CD4-positive, alpha-beta memory T cell (primary cell): Measurements from ENCODE around the gene LATS1. TPM values are rescaled to one million over a fixed set of nuclear protein-coding genes. Genes with fewer than 3 reads are reported as not detected.

ENCODE experiments used
- CTCF ChIA-PET: fragments of 350-600 bp; sonication (Branson Sonifier 250); formaldehyde crosslinking; loops from one replicate; lab custom pipeline; 2021; ENCODE audit warnings: inconsistent platforms; ENCODE audit not compliant: partially characterized antibody; lab: Charles Lee
- POLR2A ChIA-PET: fragments of 350-600 bp; sonication (Branson Sonifier 250); formaldehyde crosslinking; loops from one replicate; lab custom pipeline; 2021; ENCODE audit not compliant: partially characterized antibody; lab: Charles Lee
- DNase-seq, 5 donors: peaks; one replicate each; pipeline versions ENCODE4 v3.0.0 to v3.0.0-alpha.2; 2020 to 2022; ENCODE audit warnings: mixed read lengths in 1 of 5
- H3K27ac ChIP-seq: one replicate; pipeline ENCODE4 v1.7.0; 2013; ENCODE audit warnings: low read depth, low read length
- H3K27me3 ChIP-seq: 2 replicates; pipeline ENCODE4 v1.7.0; 2013; ENCODE audit warnings: mild to moderate bottlenecking, low read length, moderate library complexity; ENCODE audit not compliant: insufficient read depth
- H3K36me3 ChIP-seq: 2 replicates; pipeline ENCODE4 v1.7.0; 2013; ENCODE audit warnings: mild to moderate bottlenecking, low read length, moderate library complexity; ENCODE audit not compliant: insufficient read depth
- H3K4me1 ChIP-seq: 2 replicates; pipeline ENCODE4 v1.7.0; 2013; ENCODE audit warnings: mild to moderate bottlenecking, low read length, moderate library complexity; ENCODE audit not compliant: insufficient read depth
- H3K4me3 ChIP-seq, 2 donors: one replicate each; pipeline ENCODE4 v1.7.0; 2013; ENCODE audit warnings: low read length in 2 of 2, mild to moderate bottlenecking in 1 of 2
- H3K9me3 ChIP-seq, 2 donors: one replicate each; pipeline ENCODE4 v1.7.0; 2013; ENCODE audit warnings: low read length in 2 of 2, control low read depth in 1 of 2; ENCODE audit not compliant: control insufficient read depth in 1 of 2
- H3K27ac Mint-ChIP-seq, 7 donors: one replicate each; pipeline ENCODE4 v1.8.0; 2020 to 2021; ENCODE audit warnings: mixed read lengths in 7 of 7, mild to moderate bottlenecking in 6 of 7, inconsistent platforms in 3 of 7, moderate library complexity in 3 of 7
- H3K27me3 Mint-ChIP-seq, 2 donors: one replicate each; pipeline ENCODE4 v1.8.0; 2020 to 2021; ENCODE audit warnings: mixed read lengths in 2 of 2
- H3K36me3 Mint-ChIP-seq, 2 donors: one replicate each; pipeline ENCODE4 v1.8.0; 2020 to 2021; ENCODE audit warnings: mixed read lengths in 2 of 2, inconsistent platforms in 1 of 2, mild to moderate bottlenecking in 1 of 2
- H3K4me1 Mint-ChIP-seq, 4 donors: one replicate each; pipeline ENCODE4 v1.8.0; 2020 to 2021; ENCODE audit warnings: mixed read lengths in 4 of 4, mild to moderate bottlenecking in 1 of 4
- H3K4me3 Mint-ChIP-seq, 8 donors: one replicate each; pipeline ENCODE4 v1.8.0; 2020 to 2021; ENCODE audit warnings: mixed read lengths in 8 of 8, mild to moderate bottlenecking in 7 of 8, moderate library complexity in 6 of 8, inconsistent platforms in 3 of 8
- H3K9me3 Mint-ChIP-seq, 8 donors: one replicate each; pipeline ENCODE4 v1.8.0; 2020 to 2021; ENCODE audit warnings: mixed read lengths in 8 of 8, mild to moderate bottlenecking in 5 of 8, inconsistent platforms in 3 of 8, moderate library complexity in 1 of 8
- intact Hi-C: fragments of 100-400 bp; cut with micrococcal nuclease; formaldehyde crosslinking; loops from one replicate; pipeline ENCODE4 v1.15.1; 2023
- polyA plus RNA-seq, 2 donors: library from polyadenylated mRNA; unstranded; fragments of 300-500 nt; fragmentation: Illumina TruSeq; gene quantifications; one replicate each; pipeline ENCODE4 v1.2.3, GENCODE V29; 2021
- total RNA-seq, 2 experiments: library from RNA; stranded (reverse); gene quantifications; one replicate each; pipeline ENCODE4 v1.2.3, GENCODE V29; 2021

The LATS1 gene
- total and polyA plus RNA-seq, 4 experiments from 2014 or later = 5.8 to 51.8 (median 31.9) TPM

DNA sequence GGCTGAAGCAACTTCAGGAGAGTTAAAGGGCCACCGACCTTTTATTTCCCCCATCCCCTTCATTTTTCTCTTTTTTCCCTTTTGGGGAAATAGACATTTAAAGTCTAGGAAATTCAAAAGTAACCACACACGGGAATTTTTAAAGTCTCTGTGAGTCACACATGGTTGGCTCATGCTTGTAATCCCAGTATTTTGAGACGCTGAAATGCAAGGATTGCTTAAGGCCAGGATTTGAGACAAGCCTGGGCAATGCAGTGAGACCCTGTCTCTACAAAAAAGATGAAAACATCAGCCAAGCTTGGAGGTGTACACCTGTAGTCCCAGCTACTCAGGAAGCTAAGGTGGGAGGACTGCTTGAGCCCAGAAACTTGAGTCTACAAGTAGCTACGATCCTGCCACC is 103.6 kb downstream of the LATS1 start:
- H3K27me3 ChIP-seq = no peaks in the 10 kb centered on the region
- CTCF ChIA-PET = interaction anchor here (0.7 to 1.4 kb wide), 2 partner anchors 11 to 266 kb away, joined by 4 read pairs; no protein-coding TSS in a partner anchor
- no peak overlapping the region for H3K4me3 ChIP-seq
- peaks cover under 1% of the 10 kb centered on the region for H3K4me1 ChIP-seq
- no peak for DNase-seq
- Mint-ChIP-seq H3K27ac (no peak overlapping the region), H3K9me3 (peaks cover 0 to 4% (median 1%) of the 10 kb centered on the region in 8 donors), H3K27me3 (no peaks in the 10 kb centered on the region), H3K4me1 (peaks cover 7 to 10% (median 9%) of the 10 kb centered on the region in 4 donors), H3K4me3 (no peak overlapping the region), H3K36me3 (peaks cover 42 to 51% of the 10 kb centered on the region in 2 donors)
- H3K9me3 ChIP-seq = no peaks in the 10 kb centered on the region
- H3K36me3 ChIP-seq = peaks cover 3% of the 10 kb centered on the region
- no peak overlapping the region for H3K27ac ChIP-seq
- POLR2A ChIA-PET = no interaction called here
- intact Hi-C loops = no loop called here

DNA sequence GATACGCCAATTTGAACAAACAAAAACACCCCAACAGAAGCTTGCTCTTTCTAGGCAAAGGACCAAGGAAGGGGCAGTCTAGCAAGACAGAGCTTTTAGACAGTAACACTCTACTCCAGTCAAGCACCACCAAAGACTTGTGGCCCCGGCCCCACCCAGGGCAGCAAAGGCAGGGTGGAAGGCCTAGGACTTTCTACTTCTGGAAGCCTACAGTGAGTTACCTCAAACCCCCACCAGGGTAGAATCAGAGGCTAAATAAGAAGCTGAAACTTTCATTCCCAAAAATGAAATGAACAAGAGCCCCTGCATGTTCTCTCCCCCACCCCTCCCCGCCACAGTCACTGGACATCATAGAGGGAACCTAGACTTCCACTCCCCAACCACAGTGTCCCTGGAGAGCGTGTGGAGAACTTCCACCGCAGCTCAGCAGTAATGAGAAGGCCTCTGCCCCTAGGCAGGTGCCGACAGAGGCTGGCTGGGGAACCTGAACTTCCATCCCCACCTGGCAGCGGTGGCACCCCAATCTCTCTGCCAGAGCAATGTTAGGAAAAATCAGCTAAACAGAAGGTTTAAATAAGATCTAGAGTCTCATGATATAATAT is 109.4 kb downstream of the LATS1 start:
- peaks cover 7 to 12% (median 12%) of the 10 kb centered on the region in 4 donors for H3K4me1 Mint-ChIP-seq
- H3K27me3 Mint-ChIP-seq = no peaks in the 10 kb centered on the region
- no peak for DNase-seq
- peak overlapping the region in 4 of 7 donors; percentile 36 to 84 (median 52) for H3K27ac Mint-ChIP-seq
- CTCF ChIA-PET = interaction anchor here (0.5 kb wide), 1 partner anchor 115 kb away, joined by 3 read pairs; no protein-coding TSS in a partner anchor
- peaks cover 0 to 4% (median under 1%) of the 10 kb centered on the region in 8 donors for H3K9me3 Mint-ChIP-seq
- peaks cover 19 to 25% of the 10 kb centered on the region in 2 donors for H3K36me3 Mint-ChIP-seq
- intact Hi-C loops = no loop called here
- Histone ChIP-seq H3K36me3 (peaks cover 8% of the 10 kb centered on the region), H3K27me3 (no peaks in the 10 kb centered on the region), H3K27ac (no peak overlapping the region), H3K9me3 (no peaks in the 10 kb centered on the region), H3K4me3 (no peak overlapping the region), H3K4me1 (peaks cover 10% of the 10 kb centered on the region)
- POLR2A ChIA-PET = interaction anchor here (0.9 kb wide), 1 partner anchor 13 kb away, joined by 4 read pairs; no protein-coding TSS in a partner anchor
- no peak overlapping the region for H3K4me3 Mint-ChIP-seq

Other genes starting within 250 kb of the LATS1 start
- gene ZC3H12D, start 233.1 kb downstream of the LATS1 start, total RNA-seq = 100 to 1,000 TPM in 1 of 2 experiments, 10 to 100 TPM in 1; 91.5 to 106 TPM
- gene ZC3H12D, start 233.1 kb downstream of the LATS1 start, polyA plus RNA-seq = 1 to 10 TPM; 3.1 to 9.8 TPM
- gene PPIL4, start 172.1 kb downstream of the LATS1 start, total RNA-seq = 10 to 100 TPM; 33.1 to 35.7 TPM
- 10 to 100 TPM in 1 of 2 donors, 1 to 10 TPM in 1; 10.0 to 14.5 TPM for gene PPIL4, start 172.1 kb downstream of the LATS1 start, polyA plus RNA-seq
- gene GINM1, start 151.7 kb downstream of the LATS1 start, total RNA-seq = 10 to 100 TPM; 17.1 to 18.5 TPM
- 10 to 100 TPM; 23.2 to 26.1 TPM for gene GINM1, start 151.7 kb downstream of the LATS1 start, polyA plus RNA-seq
- gene KATNA1, start 69.4 kb downstream of the LATS1 start, total RNA-seq = 10 to 100 TPM; 18.2 to 21.4 TPM
- gene KATNA1, start 69.4 kb downstream of the LATS1 start, polyA plus RNA-seq = 10 to 100 TPM; 27.5 to 34.7 TPM
- gene NUP43, start 28.4 kb upstream of the LATS1 start, total RNA-seq = 10 to 100 TPM; 56.0 to 58.3 TPM
- gene NUP43, start 28.4 kb upstream of the LATS1 start, polyA plus RNA-seq = 1 to 10 TPM; 1.9 to 7.3 TPM
- 10 to 100 TPM; 50.8 to 55.8 TPM for gene PCMT1, start 31.6 kb upstream of the LATS1 start, total RNA-seq
- 100 to 1,000 TPM; 145 to 196 TPM for gene PCMT1, start 31.6 kb upstream of the LATS1 start, polyA plus RNA-seq
- 1 to 10 TPM; 3.6 to 5.6 TPM for gene LRP11, start 146.3 kb upstream of the LATS1 start, total RNA-seq
- 1 to 10 TPM; 1.2 to 2.3 TPM for gene LRP11, start 146.3 kb upstream of the LATS1 start, polyA plus RNA-seq
- gene RAET1E, start 180.0 kb upstream of the LATS1 start, total RNA-seq = not detected
- not detected for gene RAET1E, start 180.0 kb upstream of the LATS1 start, polyA plus RNA-seq
- not detected for gene RAET1G, start 205.0 kb upstream of the LATS1 start, total RNA-seq
- not detected for gene RAET1G, start 205.0 kb upstream of the LATS1 start, polyA plus RNA-seq
- not detected for gene ULBP2, start 223.9 kb upstream of the LATS1 start, total RNA-seq
- gene ULBP2, start 223.9 kb upstream of the LATS1 start, polyA plus RNA-seq = 1 to 10 TPM in 1 of 2 donors, under 1 TPM in 1; 0.28 to 1.1 TPM
- not detected for gene ULBP1, start 245.8 kb upstream of the LATS1 start, total RNA-seq
- not detected for gene ULBP1, start 245.8 kb upstream of the LATS1 start, polyA plus RNA-seq